SW 1271 (cell line): ENCODE results near the gene ZFAND6.
"Not testable (repeated sequence)": the region's sequence is repeated elsewhere in the genome, so short reads cannot be mapped to it uniquely, and the experiment has no call there.

ENCODE experiments used
- DNase-seq, 2 experiments: peaks; one replicate each; lab custom pipeline; 2025; lab: John Stamatoyannopoulos, UW

The ZFAND6 gene

GRCh38 chr15:80099241-80099640 is 39.8 kb downstream of the ZFAND6 start:
- no peak for DNase-seq

DNA sequence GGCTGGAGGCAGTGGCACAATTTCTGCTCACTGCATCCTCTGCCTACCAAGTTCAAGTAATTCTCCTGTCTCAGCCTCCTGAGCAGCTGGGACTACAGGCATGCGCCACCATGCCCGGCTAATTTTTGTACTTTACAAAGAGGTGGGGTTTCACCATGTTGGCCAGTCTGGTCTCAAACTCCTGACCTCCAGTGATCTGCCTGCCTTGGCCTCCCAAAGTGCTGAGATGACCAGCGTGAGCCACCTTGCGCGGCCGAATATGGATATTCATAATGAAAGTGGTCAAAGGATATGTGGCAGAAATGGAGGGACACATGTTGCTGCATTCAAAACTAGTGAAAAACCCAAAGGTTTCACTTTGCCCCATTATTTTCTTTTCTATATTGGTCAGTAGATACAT is 40.2 kb downstream of the ZFAND6 start:
- not testable (repeated sequence) for DNase-seq

- DNase-seq: no peak
These were observed 40.8 kb downstream of the ZFAND6 start for GRCh38 chr15:80100247-80100646.

GRCh38 chr15:80105193-80105592 is 45.7 kb downstream of the ZFAND6 start:
- no peak for DNase-seq

GRCh38 chr15:80105595-80105994 is 46.1 kb downstream of the ZFAND6 start:
- peak in 1 of 2 experiments; percentile 52 for DNase-seq

- no peak for DNase-seq
These were observed 46.6 kb downstream of the ZFAND6 start for GRCh38 chr15:80106051-80106450.

DNA sequence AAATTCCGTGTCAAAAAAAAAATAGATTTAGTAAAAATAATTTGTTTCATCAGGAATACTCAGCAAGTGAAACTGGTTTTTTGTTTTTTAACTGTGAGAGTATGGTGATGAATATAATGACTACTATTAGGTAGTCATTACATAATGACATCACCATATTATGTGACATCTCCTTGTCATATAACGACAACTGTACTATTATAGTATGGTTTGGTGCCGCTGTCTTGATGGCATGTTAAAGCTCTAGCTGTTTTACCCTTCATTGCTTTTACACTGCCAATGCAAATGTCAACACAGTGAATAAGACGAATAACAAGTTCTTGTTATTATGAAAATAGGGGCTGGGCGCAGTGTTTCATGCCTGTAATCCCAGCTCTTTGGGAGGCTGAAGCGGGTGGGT is 47.7 kb downstream of the ZFAND6 start:
- DNase-seq: no peak

- no peak for DNase-seq
These were observed 48.3 kb downstream of the ZFAND6 start for GRCh38 chr15:80107774-80108173.

DNA sequence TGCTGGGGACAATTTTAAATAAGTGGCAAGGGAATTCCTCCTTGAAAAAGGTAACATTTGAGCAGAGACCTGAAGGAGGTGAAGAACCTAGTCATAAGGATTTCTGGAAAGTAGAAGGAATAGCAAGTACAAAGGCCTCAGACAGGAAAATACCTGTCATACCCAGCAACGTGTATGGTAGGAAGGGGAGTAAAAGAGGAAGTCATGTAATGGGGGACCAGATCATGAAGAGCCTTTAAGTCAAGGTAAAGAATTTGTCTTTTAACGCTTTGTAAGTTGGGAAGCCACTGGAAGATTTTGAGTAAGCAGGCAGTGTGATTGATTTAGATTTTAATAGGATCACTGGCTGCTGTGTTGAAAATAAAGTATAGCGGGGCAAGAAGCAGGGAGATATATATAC is 49.9 kb downstream of the ZFAND6 start:
- DNase-seq: no peak

GRCh38 chr15:80110920-80111319 is 51.4 kb downstream of the ZFAND6 start:
- DNase-seq: no peak

DNA sequence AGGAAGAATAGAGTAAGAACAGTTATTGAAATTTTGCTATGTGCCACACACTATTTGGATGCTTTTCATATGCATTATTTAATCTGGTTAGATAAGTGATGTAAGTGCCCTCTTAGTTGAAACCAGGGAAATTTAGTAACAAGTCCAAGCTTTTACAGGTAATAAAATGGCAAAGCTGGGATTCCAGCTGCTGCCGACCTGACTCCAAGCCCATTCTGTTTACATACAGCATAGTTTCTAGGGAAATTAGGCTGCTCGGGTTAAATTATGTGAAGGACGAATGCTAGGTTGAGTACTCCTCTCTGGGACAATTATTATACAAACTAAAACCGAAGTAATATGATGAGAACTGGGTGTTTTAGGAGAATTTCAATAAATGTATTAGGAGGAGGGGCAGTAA is 54.6 kb downstream of the ZFAND6 start:
- DNase-seq: no peak

- DNase-seq: no peak
These were observed 55.5 kb downstream of the ZFAND6 start for GRCh38 chr15:80115021-80115420.

DNA sequence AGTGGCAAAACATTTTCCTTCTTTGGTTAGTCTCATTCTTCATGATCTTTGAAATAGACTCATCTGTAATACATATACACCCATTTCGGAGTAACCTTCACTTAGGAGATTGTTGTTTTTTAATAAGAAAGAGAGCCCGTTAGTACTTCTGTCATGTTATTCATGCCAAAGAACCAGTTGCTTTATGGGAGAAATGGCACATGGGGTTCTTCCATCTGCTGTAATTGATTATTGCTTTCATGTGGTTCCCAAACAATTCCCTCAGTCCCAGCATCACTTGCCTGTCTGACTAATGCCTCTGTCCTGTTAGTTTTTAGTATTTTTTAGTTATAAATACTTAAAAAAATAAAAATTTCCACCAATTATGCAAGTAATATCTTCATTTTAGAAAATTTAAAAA is 59.5 kb downstream of the ZFAND6 start:
- DNase-seq: no peak

GRCh38 chr15:80120636-80121035 is 61.2 kb downstream of the ZFAND6 start:
- no peak for DNase-seq

- no peak for DNase-seq
These were observed 62.1 kb downstream of the ZFAND6 start for GRCh38 chr15:80121546-80121945.

GRCh38 chr15:80123034-80123433 is 63.6 kb downstream of the ZFAND6 start:
- no peak for DNase-seq

DNA sequence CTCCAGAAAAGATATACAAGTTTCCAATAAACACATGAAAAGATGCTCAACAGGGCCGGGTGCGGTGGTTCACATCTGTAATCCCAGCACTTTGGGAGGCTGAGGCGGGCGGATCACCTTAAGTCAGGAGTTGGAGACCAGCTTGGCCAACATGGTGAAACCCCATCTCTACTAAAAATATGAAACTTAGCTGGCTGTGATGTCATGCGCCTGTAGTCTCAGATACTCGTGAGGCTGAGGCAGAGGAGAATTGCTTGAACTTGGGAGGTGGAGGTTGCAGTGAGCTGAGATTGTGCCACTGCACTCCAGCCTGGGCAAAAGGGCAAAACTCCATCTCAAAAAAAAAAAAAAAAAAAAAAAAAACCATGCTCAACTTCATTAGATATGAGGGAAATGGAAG is 67.8 kb downstream of the ZFAND6 start:
- not testable (repeated sequence) for DNase-seq

DNA sequence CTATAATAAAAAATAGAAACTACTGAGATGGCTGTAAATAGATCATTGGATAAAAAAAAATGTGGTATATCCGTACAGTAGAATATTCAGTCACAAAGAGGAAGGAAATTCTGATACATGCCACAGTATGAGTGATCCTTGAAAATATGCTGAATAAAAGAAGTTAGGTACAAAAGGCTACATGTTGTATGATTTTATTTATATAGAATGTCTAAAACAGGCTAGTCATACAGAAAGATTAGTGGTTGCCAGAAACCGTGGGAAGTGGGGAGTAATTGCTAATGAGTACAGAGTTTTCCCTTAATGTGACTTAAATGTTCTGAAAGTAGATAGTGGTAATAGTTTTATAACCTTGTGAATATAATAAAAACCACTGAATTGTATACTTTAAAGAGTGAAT is 68.4 kb downstream of the ZFAND6 start:
- DNase-seq: no peak

- no peak for DNase-seq
These were observed 72.9 kb downstream of the ZFAND6 start for GRCh38 chr15:80132382-80132781.

DNA sequence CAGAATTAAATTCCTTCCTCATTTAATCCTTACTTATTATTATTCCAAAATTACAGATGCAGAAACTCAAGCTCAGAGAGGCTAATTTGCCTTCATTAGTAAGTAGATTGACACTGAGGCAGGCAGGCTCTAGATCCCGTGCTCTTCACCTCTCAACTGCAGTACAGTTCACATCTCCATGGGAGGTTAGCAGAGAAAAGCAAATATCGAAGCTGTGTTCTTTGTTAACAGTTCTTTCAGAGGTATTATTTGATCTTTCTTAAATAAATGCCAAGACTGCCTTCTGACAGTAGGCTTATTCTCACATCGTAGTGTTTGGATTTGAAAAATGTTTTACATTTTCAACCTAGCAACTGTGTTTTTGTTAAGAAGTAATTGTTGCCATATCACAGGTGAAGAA is 77.4 kb downstream of the ZFAND6 start:
- DNase-seq: no peak

DNA sequence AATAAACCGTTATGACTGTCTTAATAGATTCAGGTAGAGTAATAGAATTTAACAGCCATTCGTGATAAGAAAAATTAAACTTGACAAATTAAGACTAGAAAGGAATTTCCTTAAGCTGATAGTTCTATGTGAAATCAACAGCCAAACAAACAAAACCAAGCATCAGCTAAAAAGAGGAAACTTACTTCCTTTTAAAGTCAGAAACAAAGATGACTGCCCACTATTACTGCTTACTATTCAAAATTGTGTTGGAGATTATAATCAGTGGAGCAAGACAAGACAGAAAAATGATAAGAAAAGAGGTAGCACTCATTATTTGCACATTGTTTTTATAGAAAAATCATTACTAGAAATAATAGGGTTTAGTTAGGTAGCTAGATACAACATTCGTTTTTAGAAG is 79.5 kb downstream of the ZFAND6 start:
- no peak for DNase-seq

DNA sequence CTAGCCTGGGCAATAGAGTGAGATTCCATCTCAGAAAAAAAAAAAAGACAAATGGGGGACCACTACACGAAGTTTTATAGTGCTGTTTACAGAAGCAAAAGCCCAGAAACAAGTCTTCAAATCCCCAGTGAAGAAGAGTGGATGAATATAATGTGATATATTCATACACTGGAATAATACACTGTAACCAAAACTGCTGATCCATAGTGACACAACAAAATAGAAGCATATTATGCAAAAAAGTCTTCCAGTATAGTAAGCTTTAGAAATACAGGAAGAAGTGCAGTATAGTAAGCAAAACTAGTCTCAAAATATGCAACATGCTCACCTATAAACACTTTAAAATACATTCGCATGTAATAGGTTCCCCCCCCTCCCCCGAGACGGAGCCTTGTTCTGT is 81.4 kb downstream of the ZFAND6 start:
- no peak for DNase-seq

DNA sequence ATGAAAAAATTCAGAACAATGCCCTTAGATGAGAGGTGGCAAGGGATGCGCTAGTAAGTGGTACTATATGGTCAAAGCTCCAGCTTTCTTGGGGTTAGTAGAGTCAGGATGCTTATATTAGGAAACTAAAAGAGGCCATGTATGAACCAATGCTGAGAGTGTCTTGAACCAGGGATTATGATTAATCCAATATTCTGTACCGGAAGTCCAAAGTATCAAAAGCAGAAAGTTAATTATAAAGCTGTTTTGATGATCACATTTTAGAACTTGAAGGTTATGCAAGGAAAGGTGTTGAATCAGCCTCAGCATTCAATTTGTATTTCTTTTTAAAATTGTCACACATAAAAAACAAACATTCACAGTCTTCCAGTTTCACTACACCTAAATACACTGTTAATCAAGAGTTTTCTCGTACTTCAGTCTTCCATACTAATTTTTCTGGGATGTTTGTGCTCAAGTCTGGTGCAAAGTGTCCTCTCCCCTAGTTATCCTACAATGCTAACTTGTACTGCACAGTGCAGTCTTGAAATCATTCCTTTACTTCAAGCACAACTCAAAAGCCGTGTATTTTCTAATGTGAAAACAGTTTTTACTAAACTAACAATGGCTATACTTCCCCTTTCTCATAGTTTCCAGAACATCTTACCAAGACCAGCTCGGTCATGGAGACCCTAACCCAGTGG is 82.6 kb downstream of the ZFAND6 start:
- no peak for DNase-seq

DNA sequence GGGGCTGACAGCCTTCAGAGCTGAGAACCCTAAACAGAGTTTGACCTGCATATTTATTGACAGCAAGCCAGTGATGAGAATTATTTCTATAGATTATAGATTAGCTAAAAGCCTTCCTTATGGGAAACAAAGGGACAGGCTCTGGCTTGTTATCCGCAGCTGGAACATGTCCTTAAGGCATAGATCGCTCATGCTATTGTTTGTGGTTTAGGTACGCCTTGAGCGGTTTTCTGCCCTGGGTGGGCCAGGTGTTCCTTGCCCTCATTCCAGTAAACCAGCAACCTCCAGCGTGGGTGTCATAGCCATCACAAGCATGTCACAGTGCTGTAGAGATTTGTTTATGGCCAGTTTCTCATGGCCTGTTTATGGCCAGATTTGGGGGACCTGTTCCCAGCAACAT is 83.2 kb downstream of the ZFAND6 start:
- no peak for DNase-seq

- DNase-seq: no peak
These were observed 91.7 kb downstream of the ZFAND6 start for GRCh38 chr15:80151148-80151547.
